IMR-90 (cell line): ENCODE measurements around the gene MSI2.

ENCODE experiments used
- CEBPB ChIP-seq: IDR thresholded peaks from 2 replicates; pipeline ENCODE4 v1.6.1; 2012; ENCODE audit warnings: low read depth, low read length, improper control_type of control experiment
- CTCF ChIP-seq: conservative IDR thresholded peaks from 2 replicates; pipeline ENCODE4 v1.5.1; 2012; ENCODE audit warnings: mild to moderate bottlenecking, low read depth, low read length, improper control_type of control experiment
- MAFK ChIP-seq: IDR thresholded peaks from 2 replicates; pipeline ENCODE4 v1.6.1; 2012; ENCODE audit warnings: low read depth, low read length, improper control_type of control experiment
- POLR2A ChIP-seq: IDR thresholded peaks from 2 replicates; pipeline ENCODE4 v1.6.1; 2012; ENCODE audit warnings: mild to moderate bottlenecking, low read depth, low read length
- RAD21 ChIP-seq: IDR thresholded peaks from 2 replicates; pipeline ENCODE4 v1.6.1; 2012; ENCODE audit warnings: low read length, improper control_type of control experiment
- RFX5 ChIP-seq: IDR thresholded peaks from 2 replicates; pipeline ENCODE4 v1.8.0; 2012; ENCODE audit warnings: low read depth, mild to moderate bottlenecking, low read length, moderate library complexity

- TF ChIP-seq CTCF (no peak), POLR2A (no peak), RAD21 (no peak), RFX5 (no peak), MAFK (no peak), CEBPB (no peak)
Observed at GRCh38 chr17:57317079-57317478, 60.8 kb downstream of the MSI2 start.
